Pancreas (tissue), 10 donors: ENCODE data around the gene DEPDC5. TPM values are rescaled to one million over a fixed set of nuclear protein-coding genes. Genes with fewer than 3 reads are reported as not detected.
"Not testable (repeated sequence)": the region's sequence is repeated elsewhere in the genome, so short reads cannot be mapped to it uniquely, and the experiment has no call there.

Source experiments
- ATAC-seq, 4 donors: fragments of 200-7000 bp; cut with Tn5 transposase; one replicate each; pipeline versions ENCODE4 v1.8.0 to v1.9.1; 2020; ENCODE audit warnings: mild to moderate bottlenecking in 4 of 4, moderate library complexity in 4 of 4
- DNase-seq, 6 donors: peaks; one replicate each; pipeline ENCODE4 v3.0.0-alpha.2; 2020
- FAIRE-seq: peaks from 2 replicates; lab custom pipeline; 2012; peaks lifted over from hg19 to GRCh38; lab: Jason Lieb, UNC
- H3K27ac ChIP-seq, 4 donors: fragments of 200-600 bp; sonication (generic); 1 replicate in 3 of 4; 2 replicates in 1 of 4; pipeline versions ENCODE4 v1.5.0 to v1.8.0; 2020
- H3K27me3 ChIP-seq, 4 donors: fragments of 200-600 bp; one replicate each; pipeline ENCODE4 v1.8.0; 2021
- H3K36me3 ChIP-seq, 3 donors: fragments of 200-600 bp; sonication (generic) in 1 of 3; one replicate each; pipeline versions ENCODE4 v1.5.0 to v1.8.0; 2020 to 2021
- H3K4me1 ChIP-seq, 3 donors: fragments of 200-600 bp; one replicate each; pipeline ENCODE4 v1.8.0; 2021
- H3K4me3 ChIP-seq, 4 donors: fragments of 200-600 bp; sonication (generic) in 2 of 4; one replicate each; pipeline versions ENCODE4 v1.5.0 to v1.8.0; 2020 to 2021
- H3K9me3 ChIP-seq, 4 donors: fragments of 200-600 bp; one replicate each; pipeline ENCODE4 v1.8.0; 2021
- WGBS, 2 donors: extraction: QIAGEN DNeasy Blood & Tissue Kit; methylation state at CpG; one replicate each; pipeline ENCODE4 v1.1.7; 2013; 5-methylcytosine and 5-hydroxymethylcytosine counted together
- intact Hi-C, 3 donors: fragments of 100-400 bp; cut with DNase I; formaldehyde crosslinking; loops; one replicate each; pipeline versions ENCODE4 v1.11.1 to v1.14.2; 2022
- polyA plus RNA-seq, 2 donors: library from polyadenylated mRNA; stranded (reverse); fragments of 200-250 nt; gene quantifications; one replicate each; pipeline ENCODE4 v1.2.3, GENCODE V29; 2013
- total RNA-seq, 6 donors: library from RNA; stranded (reverse); fragmentation: NEBNext Ultra II Directional in 4 of 6; extraction: Animal tissue kit (Norgen Biotek cat#: 25700) in 4 of 6; gene quantifications; one replicate each; pipeline versions ENCODE4 v1.2.1 to v1.2.4, GENCODE V29; 2021 to 2023
- TF ChIP-seq, protein P1 (sequence below), 4 donors: fragments of 200-600 bp; sonication (generic) in 3 of 4; IDR thresholded peaks; one replicate each; pipeline versions ENCODE4 v1.5.0 to v1.8.0; 2021; ENCODE audit warnings: antibody characterized with exemption in 4 of 4
- donor health status: healthy with polysubstance abuse.
- donor health status: DM: no; HTN: no; CAD: no; lungs with moderate emphysema.
- donor health status: DM: no; HTN: no; CAD: no.
- donor health status: control.
- donor health status: control.
- donor health status: Bipolar disorder and iron deficiency.
- donor health status: DM: yes; HTN: yes; CAD: no.
- donor health status: DM: no; HTN: no; CAD: no.
- donor health status: DM: no; HTN: no; CAD: no.
- donor health status: DM: yes; HTN: yes; CAD: no.

Gene DEPDC5
- total and polyA plus RNA-seq, 8 donors = 5.9 to 17.2 (median 9.0) TPM

DNA sequence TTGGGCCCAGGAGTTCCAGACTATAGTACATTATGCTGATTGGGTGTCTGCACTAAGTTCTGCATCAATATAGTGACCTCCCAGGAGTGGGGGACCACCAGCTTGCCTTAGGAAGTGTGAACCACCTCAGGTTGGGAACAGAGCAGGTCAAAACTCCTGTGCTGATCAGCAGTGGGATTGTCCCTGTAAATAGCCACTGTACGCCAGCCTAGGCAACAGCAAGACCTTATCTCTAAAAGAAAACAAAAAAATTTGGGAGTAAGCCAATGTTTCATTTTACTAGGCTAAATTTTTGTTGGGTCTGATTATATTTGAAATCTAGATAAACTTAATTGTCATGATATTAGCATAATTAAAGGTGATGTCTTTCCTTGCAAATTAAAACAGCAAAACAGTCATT lies 3.4 kb downstream of the DEPDC5 start:
- Histone ChIP-seq H3K27me3 (no peaks in the 10 kb centered on the region), H3K27ac (no peak overlapping the region), H3K4me3 (no peak overlapping the region), H3K9me3 (no peaks in the 10 kb centered on the region), H3K4me1 (peaks cover 4 to 11% (median 9%) of the 10 kb centered on the region in 3 donors), H3K36me3 (no peaks in the 10 kb centered on the region)
- WGBS, 2 donors = 19 to 20% methylated on average over 1 of the region's 1 CpG
- FAIRE-seq (no peak), DNase-seq (no peak), ATAC-seq (no peak)
- TF ChIP-seq, protein P1, sequence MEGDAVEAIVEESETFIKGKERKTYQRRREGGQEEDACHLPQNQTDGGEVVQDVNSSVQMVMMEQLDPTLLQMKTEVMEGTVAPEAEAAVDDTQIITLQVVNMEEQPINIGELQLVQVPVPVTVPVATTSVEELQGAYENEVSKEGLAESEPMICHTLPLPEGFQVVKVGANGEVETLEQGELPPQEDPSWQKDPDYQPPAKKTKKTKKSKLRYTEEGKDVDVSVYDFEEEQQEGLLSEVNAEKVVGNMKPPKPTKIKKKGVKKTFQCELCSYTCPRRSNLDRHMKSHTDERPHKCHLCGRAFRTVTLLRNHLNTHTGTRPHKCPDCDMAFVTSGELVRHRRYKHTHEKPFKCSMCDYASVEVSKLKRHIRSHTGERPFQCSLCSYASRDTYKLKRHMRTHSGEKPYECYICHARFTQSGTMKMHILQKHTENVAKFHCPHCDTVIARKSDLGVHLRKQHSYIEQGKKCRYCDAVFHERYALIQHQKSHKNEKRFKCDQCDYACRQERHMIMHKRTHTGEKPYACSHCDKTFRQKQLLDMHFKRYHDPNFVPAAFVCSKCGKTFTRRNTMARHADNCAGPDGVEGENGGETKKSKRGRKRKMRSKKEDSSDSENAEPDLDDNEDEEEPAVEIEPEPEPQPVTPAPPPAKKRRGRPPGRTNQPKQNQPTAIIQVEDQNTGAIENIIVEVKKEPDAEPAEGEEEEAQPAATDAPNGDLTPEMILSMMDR (IDR thresholded peaks at IDR 0.05) = no peak
- intact Hi-C loops = no loop called here

- FAIRE-seq, intact Hi-C loops, H3K4me3 ChIP-seq, ATAC-seq, H3K36me3 ChIP-seq, H3K9me3 ChIP-seq, H3K27ac ChIP-seq, H3K27me3 ChIP-seq, DNase-seq: not testable (repeated sequence)
- WGBS, 2 donors = 87 to 94% methylated on average over 5 of the region's 5 CpGs
- peaks cover 4 to 11% (median 9%) of the 10 kb centered on the region in 3 donors for H3K4me1 ChIP-seq
These were observed 5.0 kb downstream of the DEPDC5 start for GRCh38 chr22:31758860-31759259.

DNA sequence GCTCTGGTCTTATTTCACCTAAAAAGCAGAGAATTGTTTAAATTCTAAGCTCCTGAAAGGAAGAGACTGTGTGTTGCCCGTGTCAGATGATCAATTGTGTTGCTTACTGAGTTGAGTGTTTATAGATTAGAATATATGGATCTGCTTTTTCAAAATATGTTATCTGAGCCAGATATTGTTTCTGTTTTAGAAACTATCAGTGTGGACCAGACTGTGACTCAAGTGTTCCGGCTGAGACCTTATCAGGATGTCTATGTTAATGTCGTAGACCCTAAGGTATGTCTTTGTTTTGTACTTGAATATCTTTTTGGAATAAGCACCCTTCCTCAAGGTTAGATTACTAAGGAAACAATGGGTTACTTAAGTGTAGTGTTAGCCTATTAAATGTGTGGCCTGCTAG lies 11.0 kb downstream of the DEPDC5 start:
- TF ChIP-seq, protein P1 (IDR thresholded peaks at IDR 0.05) = no peak
- DNase-seq (no peak), ATAC-seq (no peak), FAIRE-seq (no peak)
- Histone ChIP-seq H3K36me3 (peaks cover 0 to 20% (median 8%) of the 10 kb centered on the region in 3 donors), H3K27me3 (no peaks in the 10 kb centered on the region), H3K27ac (no peak overlapping the region), H3K4me1 (no peaks in the 10 kb centered on the region), H3K4me3 (no peak overlapping the region), H3K9me3 (no peaks in the 10 kb centered on the region)
- intact Hi-C loops = no loop called here
- 93% methylated on average over 3 of the region's 3 CpGs for WGBS, 2 donors

- intact Hi-C loops = no loop called here
- H3K27ac ChIP-seq = no peak overlapping the region
- ATAC-seq (no peak), FAIRE-seq (no peak), DNase-seq (no peak)
- no peaks in the 10 kb centered on the region for H3K27me3 ChIP-seq
- H3K4me1 ChIP-seq = no peaks in the 10 kb centered on the region
- TF ChIP-seq, protein P1 (IDR thresholded peaks at IDR 0.05) = no peak
- WGBS, 2 donors = 92 to 99% methylated on average over 4 of the region's 4 CpGs
- no peak overlapping the region for H3K4me3 ChIP-seq
- H3K9me3 ChIP-seq = no peaks in the 10 kb centered on the region
- H3K36me3 ChIP-seq = peaks cover 0 to 20% (median 8%) of the 10 kb centered on the region in 3 donors
These were observed 14.7 kb downstream of the DEPDC5 start for GRCh38 chr22:31768422-31769059.

- Histone ChIP-seq H3K27ac (no peak overlapping the region), H3K9me3 (no peaks in the 10 kb centered on the region), H3K36me3 (peaks cover 0 to 15% (median 4%) of the 10 kb centered on the region in 3 donors), H3K27me3 (no peaks in the 10 kb centered on the region), H3K4me1 (no peaks in the 10 kb centered on the region), H3K4me3 (no peak overlapping the region)
- FAIRE-seq (no peak), ATAC-seq (no peak), DNase-seq (no peak)
- WGBS, 2 donors = 85 to 89% methylated on average over 5 of the region's 5 CpGs
- intact Hi-C loops = no loop called here
- TF ChIP-seq, protein P1 (IDR thresholded peaks at IDR 0.05) = no peak
These were observed 19.6 kb downstream of the DEPDC5 start for GRCh38 chr22:31773416-31773815.
